ENCODE data around the gene C1GALT1C1L.
"Not testable (repeated sequence)": the region's sequence is repeated elsewhere in the genome, so short reads cannot be mapped to it uniquely, and the experiment has no call there.

Gene C1GALT1C1L

GRCh38 chr2:43643680-43644079 lies 32.5 kb downstream of the C1GALT1C1L start:
- Histone ChIP-seq H3K36me3 (no peaks in the 10 kb centered on the region), H3K9me3 (ENCODE audit: severe bottlenecking) (peaks cover 8% of the 10 kb centered on the region), H3K27ac (no peak overlapping the region), H3K4me3 (ENCODE audit: low read depth, low read length) (no peak overlapping the region), H3K27me3 (ENCODE audit: insufficient read depth, low read depth, severe bottlenecking) (no peaks in the 10 kb centered on the region)
- TF ChIP-seq CTCF (IDR thresholded peaks at IDR 0.05; ENCODE audit: low read depth, low read length): no peak
- no peak for DNase-seq

DNA sequence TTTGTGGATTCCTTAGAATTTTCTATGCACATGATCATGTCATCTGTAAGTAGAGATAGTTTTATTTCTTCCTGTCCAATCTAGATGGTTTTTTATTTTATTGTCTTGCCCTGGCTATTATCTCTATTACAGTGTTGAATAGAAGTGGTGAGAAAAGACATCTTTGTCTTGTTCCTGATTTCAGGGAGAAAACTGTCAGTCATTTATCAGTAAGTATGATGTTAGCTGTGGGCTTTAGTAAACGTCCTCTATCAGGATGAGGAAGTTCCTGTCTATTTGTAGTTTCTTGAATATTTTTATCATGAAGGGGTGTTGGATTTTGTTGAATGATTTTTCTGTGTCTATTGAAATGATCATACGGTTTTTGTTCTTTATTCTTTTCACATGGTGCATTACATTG lies 33.9 kb downstream of the C1GALT1C1L start:
- DNase-seq: no peak
- TF ChIP-seq CTCF (IDR thresholded peaks at IDR 0.05; ENCODE audit: low read depth, low read length): no peak
- Histone ChIP-seq H3K9me3 (ENCODE audit: severe bottlenecking) (peaks cover 8% of the 10 kb centered on the region), H3K27ac (no peak overlapping the region), H3K4me3 (ENCODE audit: low read depth, low read length) (no peak overlapping the region), H3K36me3 (no peaks in the 10 kb centered on the region), H3K27me3 (ENCODE audit: insufficient read depth, low read depth, severe bottlenecking) (no peaks in the 10 kb centered on the region)

DNA sequence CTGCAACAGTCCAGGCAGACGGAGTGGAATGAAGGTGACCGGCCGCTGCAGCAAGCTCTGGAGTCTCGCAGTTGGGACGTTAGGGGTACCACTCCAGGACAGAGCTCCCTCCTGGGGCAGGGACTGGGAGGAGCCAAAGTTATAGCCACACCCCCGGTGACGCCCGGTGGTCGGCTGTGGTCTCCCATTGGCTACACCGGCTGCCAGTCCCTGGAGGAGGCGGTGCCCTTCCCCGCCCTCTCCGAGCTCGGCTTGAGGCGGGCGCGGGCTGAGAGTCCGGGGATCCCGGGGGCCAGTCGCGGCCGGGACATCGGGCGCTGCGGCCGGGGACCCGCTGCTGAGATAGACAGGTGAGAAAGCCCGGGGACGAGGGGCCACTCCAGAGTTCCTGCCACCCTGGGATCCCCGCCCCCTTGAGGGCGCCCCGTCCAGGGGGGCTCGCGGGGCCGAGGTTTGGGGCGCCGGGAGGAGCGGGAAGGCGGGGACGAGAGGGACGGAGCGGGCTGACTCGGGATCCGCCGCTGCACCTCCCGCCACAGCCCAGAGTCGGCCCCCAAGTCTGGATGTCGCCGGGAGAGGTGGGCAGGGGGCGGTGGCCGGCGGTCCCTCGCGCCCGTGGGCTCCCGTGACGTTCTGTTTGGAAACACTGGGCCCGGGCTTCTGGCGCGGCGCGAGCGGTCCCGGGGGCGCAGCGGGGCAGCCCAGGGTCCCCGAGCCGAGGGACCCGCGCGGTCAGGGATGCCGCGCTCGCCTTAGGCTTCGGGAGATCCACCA lies 39.0 kb downstream of the C1GALT1C1L start, which contains the start of gene PLEKHH2:
Gene PLEKHH2 (plus strand): TSS at position 231 of the 774 bp plus-strand sequence. CDS start 7,414 bp downstream, outside the sequence.
- Histone ChIP-seq H3K27me3 (ENCODE audit: insufficient read depth, low read depth, severe bottlenecking) (no peaks in the 10 kb centered on the region), H3K4me3 (ENCODE audit: low read depth, low read length) (peak within 1 kb of the TSS; percentile 87), H3K36me3 (no peaks in the 10 kb centered on the region), H3K9me3 (ENCODE audit: severe bottlenecking) (peaks cover 8% of the 10 kb centered on the region), H3K27ac (no peak within 1 kb of the TSS)
- no peak for TF ChIP-seq CTCF (IDR thresholded peaks at IDR 0.05; ENCODE audit: low read depth, low read length)
- peak; percentile 95 for DNase-seq

- Histone ChIP-seq H3K27ac (no peak overlapping the region), H3K27me3 (ENCODE audit: insufficient read depth, low read depth, severe bottlenecking) (no peaks in the 10 kb centered on the region), H3K9me3 (ENCODE audit: severe bottlenecking) (peaks cover 8% of the 10 kb centered on the region), H3K4me3 (ENCODE audit: low read depth, low read length) (peak overlapping the region; percentile 87), H3K36me3 (no peaks in the 10 kb centered on the region)
- DNase-seq: peak; percentile 48
- TF ChIP-seq CTCF (IDR thresholded peaks at IDR 0.05; ENCODE audit: low read depth, low read length): no peak
Measured at GRCh38 chr2:43636621-43637020, 39.6 kb downstream of the C1GALT1C1L start.

GRCh38 chr2:43636153-43636552 lies 40.1 kb downstream of the C1GALT1C1L start:
- not testable (repeated sequence) for H3K36me3 ChIP-seq; H3K27ac ChIP-seq; H3K4me3 ChIP-seq (ENCODE audit: low read depth, low read length); H3K27me3 ChIP-seq (ENCODE audit: insufficient read depth, low read depth, severe bottlenecking); H3K9me3 ChIP-seq (ENCODE audit: severe bottlenecking); DNase-seq

GRCh38 chr2:43634604-43635306 lies 41.5 kb downstream of the C1GALT1C1L start:
- no peak for DNase-seq

More at GRCh38 chr2:43634604-43635306, 41.5 kb downstream of the C1GALT1C1L start:
- peaks cover 5% of the 10 kb centered on the region for H3K9me3 ChIP-seq (ENCODE audit: severe bottlenecking)
- no peak overlapping the region for H3K4me3 ChIP-seq (ENCODE audit: low read depth, low read length)
- no peaks in the 10 kb centered on the region for H3K27me3 ChIP-seq (ENCODE audit: insufficient read depth, low read depth, severe bottlenecking)
- peak overlapping the region; percentile 3 for H3K27ac ChIP-seq
- no peaks in the 10 kb centered on the region for H3K36me3 ChIP-seq
- TF ChIP-seq CTCF (IDR thresholded peaks at IDR 0.05; ENCODE audit: low read depth, low read length): no peak

All from WERI-Rb-1 (cell line).